Liver (tissue), 9 donors: Measurements from ENCODE around the gene HPD. TPM values are rescaled to one million over a fixed set of nuclear protein-coding genes. Genes with fewer than 3 reads are reported as not detected.

ENCODE experiments used
- DNase-seq: peaks from one replicate; pipeline ENCODE4 v3.0.0-alpha.2; 2017; ENCODE audit warnings: low spot score
- H3K27ac ChIP-seq, 2 donors: one replicate each; pipeline ENCODE4 v1.7.0; 2013; ENCODE audit warnings: inconsistent platforms in 2 of 2, low read length in 2 of 2, control low read depth in 1 of 2, low read depth in 1 of 2, mild to moderate bottlenecking in 1 of 2
- H3K27me3 ChIP-seq, 4 donors: one replicate each; pipeline versions ENCODE4 v1.6.1 to v1.7.0; 2013; ENCODE audit warnings: low read length in 3 of 4, inconsistent platforms in 1 of 4, mild to moderate bottlenecking in 1 of 4, moderate library complexity in 1 of 4; ENCODE audit not compliant: control insufficient read depth in 4 of 4, insufficient read depth in 4 of 4
- H3K36me3 ChIP-seq, 4 donors: one replicate each; pipeline versions ENCODE4 v1.6.1 to v1.7.0; 2013; ENCODE audit warnings: low read length in 3 of 4, mild to moderate bottlenecking in 3 of 4, low read depth in 1 of 4, moderate library complexity in 1 of 4; ENCODE audit not compliant: control insufficient read depth in 4 of 4, insufficient read depth in 3 of 4
- H3K4me1 ChIP-seq, 4 donors: one replicate each; pipeline versions ENCODE4 v1.6.1 to v1.7.0; 2013; ENCODE audit warnings: low read length in 3 of 4, mild to moderate bottlenecking in 3 of 4, moderate library complexity in 1 of 4; ENCODE audit not compliant: control insufficient read depth in 4 of 4, insufficient read depth in 4 of 4
- H3K4me3 ChIP-seq, 3 donors: one replicate each; pipeline versions ENCODE4 v1.6.1 to v1.7.0; 2013; ENCODE audit warnings: low read length in 3 of 3, control low read depth in 1 of 3, low read depth in 1 of 3, mild to moderate bottlenecking in 1 of 3
- H3K9ac ChIP-seq, 2 donors: one replicate each; pipeline ENCODE4 v1.7.0; 2013; ENCODE audit warnings: low read length in 2 of 2, mild to moderate bottlenecking in 2 of 2, moderate library complexity in 2 of 2, control low read depth in 1 of 2, low read depth in 1 of 2
- H3K9me3 ChIP-seq, 4 donors: one replicate each; pipeline versions ENCODE4 v1.6.1 to v1.7.0; 2013; ENCODE audit warnings: low read length in 3 of 4; ENCODE audit not compliant: control insufficient read depth in 4 of 4
- FOXA1 ChIP-seq: IDR thresholded peaks from 2 replicates; pipeline ENCODE4 v1.6.1; 2016; ENCODE audit warnings: antibody characterized with exemption
- FOXA2 ChIP-seq: IDR thresholded peaks from 2 replicates; pipeline ENCODE4 v1.6.1; 2016; ENCODE audit warnings: antibody characterized with exemption
- GABPA ChIP-seq, 2 donors: IDR thresholded peaks in 1 of 2; conservative IDR thresholded peaks in 1 of 2; 2 replicates each; pipeline ENCODE4 v1.6.1; 2016; ENCODE audit warnings: antibody characterized with exemption in 2 of 2, mild to moderate bottlenecking in 1 of 2, moderate library complexity in 1 of 2
- HNF4A ChIP-seq, 2 donors: conservative IDR thresholded peaks; 2 replicates each; pipeline ENCODE4 v1.6.1; 2016; ENCODE audit warnings: antibody characterized with exemption in 2 of 2, mild to moderate bottlenecking in 2 of 2
- HNF4G ChIP-seq: IDR thresholded peaks from 2 replicates; pipeline ENCODE4 v1.6.1; 2016; ENCODE audit warnings: antibody characterized with exemption
- JUND ChIP-seq, 2 donors: IDR thresholded peaks; 2 replicates each; pipeline ENCODE4 v1.6.1; 2016; ENCODE audit warnings: antibody characterized with exemption in 2 of 2
- NR2F2 ChIP-seq: IDR thresholded peaks from 2 replicates; pipeline ENCODE4 v1.6.1; 2016; ENCODE audit warnings: antibody characterized with exemption
- RAD21 ChIP-seq, 2 donors: IDR thresholded peaks; 2 replicates each; pipeline ENCODE4 v1.6.1; 2016; ENCODE audit warnings: antibody characterized with exemption in 2 of 2, mild to moderate bottlenecking in 2 of 2
- RXRA ChIP-seq, 2 donors: IDR thresholded peaks; 2 replicates each; pipeline ENCODE4 v1.6.1; 2017 to 2018; ENCODE audit warnings: antibody characterized with exemption in 2 of 2, mild to moderate bottlenecking in 1 of 2
- SP1 ChIP-seq: IDR thresholded peaks from 2 replicates; pipeline ENCODE4 v1.6.1; 2018; ENCODE audit warnings: antibody characterized with exemption, mild to moderate bottlenecking
- TAF1 ChIP-seq: conservative IDR thresholded peaks from 2 replicates; pipeline ENCODE4 v1.6.1; 2016; ENCODE audit warnings: antibody characterized with exemption, mild to moderate bottlenecking
- WGBS: extraction: QIAGEN DNeasy Blood & Tissue Kit; methylation state at CpG from one replicate; pipeline ENCODE4 v1.1.7; 2013; 5-methylcytosine and 5-hydroxymethylcytosine counted together
- polyA plus RNA-seq, 2 donors: library from polyadenylated mRNA; stranded (reverse) in 1 of 2; unstranded in 1 of 2; fragments of 200-250 nt in 1 of 2; fragments of >200 nt in 1 of 2; fragmentation: Nextera tagmentation in 1 of 2; extraction: Ambion mirVana in 1 of 2; gene quantifications; one replicate each; pipeline versions ENCODE4 v1.2.1 to v1.2.3, GENCODE V29; 2013 to 2015
- total RNA-seq, 2 donors: library from RNA; depleted of rRNA; stranded (reverse); fragments of >200 nt; gene quantifications; one replicate each; pipeline ENCODE4 v1.2.3, GENCODE V29; 2014
- TF ChIP-seq, protein P1 (sequence below): IDR thresholded peaks from 2 replicates; pipeline ENCODE4 v1.6.1; 2016; ENCODE audit warnings: antibody characterized with exemption
- TF ChIP-seq, protein P2 (sequence below): fragments of 150-350 bp; IDR thresholded peaks from 2 replicates; pipeline ENCODE4 v1.5.1; 2017; ENCODE audit warnings: improper control_type of control experiment, low read depth, low read length; ENCODE audit not compliant: missing input control
- TF ChIP-seq, protein P3 (sequence below): IDR thresholded peaks from 2 replicates; pipeline ENCODE4 v1.6.1; 2016; ENCODE audit warnings: antibody characterized with exemption
- TF ChIP-seq, protein P4 (sequence below): IDR thresholded peaks from 2 replicates; pipeline ENCODE4 v1.6.1; 2016; ENCODE audit warnings: antibody characterized with exemption, mild to moderate bottlenecking
- TF ChIP-seq, protein P5 (sequence below): IDR thresholded peaks from 2 replicates; pipeline ENCODE4 v1.6.1; 2016; ENCODE audit warnings: antibody characterized with exemption
- donor health status: healthy.
- donor health status: healthy.
- donor health status: healthy.
- donor health status: healthy.
- donor health status: healthy.

HPD gene
- total and polyA plus RNA-seq, 4 donors: 31.3 to 812 (median 509) TPM

DNA sequence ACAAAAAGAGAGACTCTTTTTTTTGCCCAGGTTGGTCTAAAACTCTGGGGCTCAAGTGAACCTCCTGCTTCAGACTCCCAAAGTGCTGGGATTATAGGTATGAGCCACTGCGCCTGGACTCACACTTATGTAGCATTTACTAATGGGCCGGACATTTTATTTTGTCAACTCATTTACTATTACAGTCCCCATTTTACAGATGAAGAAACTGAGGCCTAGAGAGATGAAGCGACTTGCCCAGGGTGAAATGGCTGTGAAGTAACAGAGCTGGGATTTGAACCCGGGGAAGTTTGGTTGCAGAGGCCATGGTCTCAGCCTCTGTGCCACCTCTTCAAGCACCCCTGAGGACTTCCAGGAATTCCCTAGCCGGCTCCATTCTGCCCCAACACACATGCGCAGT, 9.4 kb downstream of the HPD start:
- 96% methylated on average over 6 of the region's 6 CpGs for WGBS
- no peaks in the 10 kb centered on the region for H3K27me3 ChIP-seq
- no peak for DNase-seq
- no peak overlapping the region for H3K9ac ChIP-seq
- H3K4me1 ChIP-seq: peaks cover 0 to under 1% (median 0%) of the 10 kb centered on the region in 4 donors
- H3K9me3 ChIP-seq: no peaks in the 10 kb centered on the region
- H3K36me3 ChIP-seq: peaks cover 22 to 46% (median 42%) of the 10 kb centered on the region in 4 donors
- no peak overlapping the region for H3K4me3 ChIP-seq
- TF ChIP-seq FOXA2 (no peak), RXRA (IDR thresholded peaks at IDR 0.05) (no peak), SP1 (no peak), JUND (IDR thresholded peaks at IDR 0.05) (no peak), GABPA (IDR thresholded peaks at IDR 0.05 in 1 of 2, conservative IDR thresholded peaks at IDR 0.05 in 1 of 2) (no peak), HNF4G (no peak), RAD21 (IDR thresholded peaks at IDR 0.05) (no peak), TAF1 (no peak), HNF4A (conservative IDR thresholded peaks at IDR 0.05) (no peak)
- TF ChIP-seq, protein P1, sequence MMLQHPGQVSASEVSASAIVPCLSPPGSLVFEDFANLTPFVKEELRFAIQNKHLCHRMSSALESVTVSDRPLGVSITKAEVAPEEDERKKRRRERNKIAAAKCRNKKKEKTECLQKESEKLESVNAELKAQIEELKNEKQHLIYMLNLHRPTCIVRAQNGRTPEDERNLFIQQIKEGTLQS: no peak
- TF ChIP-seq, protein P2, sequence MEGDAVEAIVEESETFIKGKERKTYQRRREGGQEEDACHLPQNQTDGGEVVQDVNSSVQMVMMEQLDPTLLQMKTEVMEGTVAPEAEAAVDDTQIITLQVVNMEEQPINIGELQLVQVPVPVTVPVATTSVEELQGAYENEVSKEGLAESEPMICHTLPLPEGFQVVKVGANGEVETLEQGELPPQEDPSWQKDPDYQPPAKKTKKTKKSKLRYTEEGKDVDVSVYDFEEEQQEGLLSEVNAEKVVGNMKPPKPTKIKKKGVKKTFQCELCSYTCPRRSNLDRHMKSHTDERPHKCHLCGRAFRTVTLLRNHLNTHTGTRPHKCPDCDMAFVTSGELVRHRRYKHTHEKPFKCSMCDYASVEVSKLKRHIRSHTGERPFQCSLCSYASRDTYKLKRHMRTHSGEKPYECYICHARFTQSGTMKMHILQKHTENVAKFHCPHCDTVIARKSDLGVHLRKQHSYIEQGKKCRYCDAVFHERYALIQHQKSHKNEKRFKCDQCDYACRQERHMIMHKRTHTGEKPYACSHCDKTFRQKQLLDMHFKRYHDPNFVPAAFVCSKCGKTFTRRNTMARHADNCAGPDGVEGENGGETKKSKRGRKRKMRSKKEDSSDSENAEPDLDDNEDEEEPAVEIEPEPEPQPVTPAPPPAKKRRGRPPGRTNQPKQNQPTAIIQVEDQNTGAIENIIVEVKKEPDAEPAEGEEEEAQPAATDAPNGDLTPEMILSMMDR: no peak
- TF ChIP-seq, protein P3, sequence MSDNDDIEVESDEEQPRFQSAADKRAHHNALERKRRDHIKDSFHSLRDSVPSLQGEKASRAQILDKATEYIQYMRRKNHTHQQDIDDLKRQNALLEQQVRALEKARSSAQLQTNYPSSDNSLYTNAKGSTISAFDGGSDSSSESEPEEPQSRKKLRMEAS: no peak
- H3K27ac ChIP-seq: no peak overlapping the region

DNA sequence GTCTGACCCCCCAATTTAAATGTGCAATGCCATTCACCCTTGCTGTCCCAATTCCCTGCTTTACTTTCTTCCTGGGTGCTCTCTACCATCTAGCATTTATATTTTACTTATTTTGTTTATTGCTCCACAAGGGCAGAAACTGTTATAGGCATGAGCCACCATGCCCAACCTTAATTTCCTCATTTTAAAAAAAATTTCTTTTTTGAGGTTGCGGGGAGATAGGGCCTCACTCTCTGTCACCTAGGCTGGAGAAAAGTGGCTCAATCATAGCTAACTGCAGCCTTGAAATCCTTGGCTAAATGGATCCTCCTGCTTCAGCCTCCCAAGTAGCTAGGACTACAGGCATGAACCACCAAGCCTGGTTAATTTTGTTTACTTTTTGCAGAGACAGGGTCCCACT, 13.0 kb downstream of the HPD start:
- peaks cover 24 to 62% (median 59%) of the 10 kb centered on the region in 4 donors for H3K36me3 ChIP-seq
- H3K27me3 ChIP-seq: no peaks in the 10 kb centered on the region
- H3K9me3 ChIP-seq: no peaks in the 10 kb centered on the region
- H3K4me1 ChIP-seq: peaks cover 0 to 4% (median 1%) of the 10 kb centered on the region in 4 donors
- 92% methylated on average over 1 of the region's 1 CpG for WGBS
- H3K4me3 ChIP-seq: no peak overlapping the region
- no peak overlapping the region for H3K9ac ChIP-seq
- TF ChIP-seq RAD21 (IDR thresholded peaks at IDR 0.05) (no peak), JUND (IDR thresholded peaks at IDR 0.05) (no peak), RXRA (IDR thresholded peaks at IDR 0.05) (no peak), FOXA1 (no peak), FOXA2 (no peak), HNF4G (no peak), NR2F2 (no peak), SP1 (no peak), TAF1 (no peak)
- TF ChIP-seq, protein P4, sequence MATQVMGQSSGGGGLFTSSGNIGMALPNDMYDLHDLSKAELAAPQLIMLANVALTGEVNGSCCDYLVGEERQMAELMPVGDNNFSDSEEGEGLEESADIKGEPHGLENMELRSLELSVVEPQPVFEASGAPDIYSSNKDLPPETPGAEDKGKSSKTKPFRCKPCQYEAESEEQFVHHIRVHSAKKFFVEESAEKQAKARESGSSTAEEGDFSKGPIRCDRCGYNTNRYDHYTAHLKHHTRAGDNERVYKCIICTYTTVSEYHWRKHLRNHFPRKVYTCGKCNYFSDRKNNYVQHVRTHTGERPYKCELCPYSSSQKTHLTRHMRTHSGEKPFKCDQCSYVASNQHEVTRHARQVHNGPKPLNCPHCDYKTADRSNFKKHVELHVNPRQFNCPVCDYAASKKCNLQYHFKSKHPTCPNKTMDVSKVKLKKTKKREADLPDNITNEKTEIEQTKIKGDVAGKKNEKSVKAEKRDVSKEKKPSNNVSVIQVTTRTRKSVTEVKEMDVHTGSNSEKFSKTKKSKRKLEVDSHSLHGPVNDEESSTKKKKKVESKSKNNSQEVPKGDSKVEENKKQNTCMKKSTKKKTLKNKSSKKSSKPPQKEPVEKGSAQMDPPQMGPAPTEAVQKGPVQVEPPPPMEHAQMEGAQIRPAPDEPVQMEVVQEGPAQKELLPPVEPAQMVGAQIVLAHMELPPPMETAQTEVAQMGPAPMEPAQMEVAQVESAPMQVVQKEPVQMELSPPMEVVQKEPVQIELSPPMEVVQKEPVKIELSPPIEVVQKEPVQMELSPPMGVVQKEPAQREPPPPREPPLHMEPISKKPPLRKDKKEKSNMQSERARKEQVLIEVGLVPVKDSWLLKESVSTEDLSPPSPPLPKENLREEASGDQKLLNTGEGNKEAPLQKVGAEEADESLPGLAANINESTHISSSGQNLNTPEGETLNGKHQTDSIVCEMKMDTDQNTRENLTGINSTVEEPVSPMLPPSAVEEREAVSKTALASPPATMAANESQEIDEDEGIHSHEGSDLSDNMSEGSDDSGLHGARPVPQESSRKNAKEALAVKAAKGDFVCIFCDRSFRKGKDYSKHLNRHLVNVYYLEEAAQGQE: no peak
- TF ChIP-seq, protein P3: no peak
- TF ChIP-seq, protein P2: no peak
- TF ChIP-seq, protein P1: no peak
- TF ChIP-seq, protein P5, sequence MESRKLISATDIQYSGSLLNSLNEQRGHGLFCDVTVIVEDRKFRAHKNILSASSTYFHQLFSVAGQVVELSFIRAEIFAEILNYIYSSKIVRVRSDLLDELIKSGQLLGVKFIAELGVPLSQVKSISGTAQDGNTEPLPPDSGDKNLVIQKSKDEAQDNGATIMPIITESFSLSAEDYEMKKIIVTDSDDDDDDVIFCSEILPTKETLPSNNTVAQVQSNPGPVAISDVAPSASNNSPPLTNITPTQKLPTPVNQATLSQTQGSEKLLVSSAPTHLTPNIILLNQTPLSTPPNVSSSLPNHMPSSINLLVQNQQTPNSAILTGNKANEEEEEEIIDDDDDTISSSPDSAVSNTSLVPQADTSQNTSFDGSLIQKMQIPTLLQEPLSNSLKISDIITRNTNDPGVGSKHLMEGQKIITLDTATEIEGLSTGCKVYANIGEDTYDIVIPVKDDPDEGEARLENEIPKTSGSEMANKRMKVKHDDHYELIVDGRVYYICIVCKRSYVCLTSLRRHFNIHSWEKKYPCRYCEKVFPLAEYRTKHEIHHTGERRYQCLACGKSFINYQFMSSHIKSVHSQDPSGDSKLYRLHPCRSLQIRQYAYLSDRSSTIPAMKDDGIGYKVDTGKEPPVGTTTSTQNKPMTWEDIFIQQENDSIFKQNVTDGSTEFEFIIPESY: no peak
- H3K27ac ChIP-seq: no peak overlapping the region
- no peak for DNase-seq
